NOMO-1 (cell line): ENCODE data around the gene MMP21.

ENCODE experiments used
- DNase-seq, 2 experiments: peaks; one replicate each; lab custom pipeline; 2025; ENCODE audit not compliant: unreplicated experiment in 2 of 2; lab: John Stamatoyannopoulos, UW

MMP21 gene

DNA sequence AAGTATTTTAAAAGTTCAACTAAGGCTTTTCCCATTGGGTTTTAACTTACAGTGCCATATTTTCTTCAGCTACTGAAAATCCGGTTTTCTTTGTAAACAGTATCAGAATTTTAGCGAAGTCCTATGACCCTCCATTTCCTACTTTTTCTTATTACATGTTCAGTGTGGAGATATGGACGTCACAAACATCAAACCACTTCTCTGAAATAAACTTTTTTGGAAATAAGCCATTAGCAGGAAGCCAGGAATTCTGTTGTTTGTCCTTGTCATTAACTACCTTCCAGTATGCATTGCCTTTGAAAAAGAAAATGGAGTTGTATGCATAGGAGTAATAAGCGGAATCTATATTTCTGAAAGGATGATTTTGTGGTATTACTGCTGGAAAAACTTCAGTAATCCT lies 9.1 kb downstream of the MMP21 start:
- no peak for DNase-seq

- DNase-seq = no peak
Measured at GRCh38 chr10:125765835-125766234, 9.8 kb downstream of the MMP21 start.

- no peak for DNase-seq
Measured at GRCh38 chr10:125762692-125763648, 12.7 kb downstream of the MMP21 start.

- DNase-seq = no peak
Measured at GRCh38 chr10:125761961-125762360, 13.7 kb downstream of the MMP21 start.

DNA sequence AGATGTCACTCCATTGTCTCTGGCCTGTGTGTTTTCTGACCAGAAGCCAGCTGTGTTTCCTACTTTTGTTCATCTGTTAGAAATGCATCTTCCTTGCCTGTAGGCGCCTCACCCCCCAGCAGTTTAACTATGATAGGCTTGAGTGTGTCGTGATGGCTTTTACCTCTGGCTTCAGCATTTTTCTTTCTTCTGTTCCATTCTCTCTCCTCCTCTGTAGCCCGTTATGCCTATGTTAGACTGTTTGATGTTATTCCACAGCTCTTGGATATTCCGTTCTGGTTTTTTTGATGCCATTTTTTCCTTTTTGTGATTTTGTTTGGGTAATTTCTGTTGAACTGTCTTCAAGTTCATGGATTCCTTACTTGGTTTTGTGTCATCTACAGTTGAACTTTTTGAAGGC lies 17.9 kb downstream of the MMP21 start:
- no peak for DNase-seq

- DNase-seq = no peak
Measured at GRCh38 chr10:125756853-125757487, 18.7 kb downstream of the MMP21 start.

- DNase-seq = no peak
Measured at GRCh38 chr10:125756196-125756595, 19.4 kb downstream of the MMP21 start.

GRCh38 chr10:125747417-125747816 lies 28.2 kb downstream of the MMP21 start:
- DNase-seq = no peak

DNA sequence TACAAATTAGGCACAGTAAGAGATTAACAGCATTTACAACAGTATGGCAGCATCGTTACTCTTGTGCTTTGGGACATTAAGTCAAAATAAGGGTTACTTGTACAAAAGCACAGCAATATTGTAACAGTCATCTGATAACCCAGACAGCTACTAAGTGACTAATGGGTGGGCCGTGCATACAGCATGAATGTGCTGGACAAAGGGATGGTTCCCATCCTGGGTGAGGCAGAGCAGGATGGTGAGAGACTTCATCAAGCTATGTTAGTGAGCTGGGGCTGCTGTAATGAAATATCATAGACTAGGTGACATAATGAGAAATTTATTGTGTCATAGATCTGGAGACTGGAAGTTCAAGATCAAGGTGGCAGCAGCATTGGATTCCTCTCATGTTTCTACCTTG lies 30.7 kb downstream of the MMP21 start:
- DNase-seq = no peak

- DNase-seq = no peak
Measured at GRCh38 chr10:125742465-125742864, 33.2 kb downstream of the MMP21 start.

GRCh38 chr10:125739994-125740679 lies 35.5 kb downstream of the MMP21 start:
- no peak for DNase-seq

DNA sequence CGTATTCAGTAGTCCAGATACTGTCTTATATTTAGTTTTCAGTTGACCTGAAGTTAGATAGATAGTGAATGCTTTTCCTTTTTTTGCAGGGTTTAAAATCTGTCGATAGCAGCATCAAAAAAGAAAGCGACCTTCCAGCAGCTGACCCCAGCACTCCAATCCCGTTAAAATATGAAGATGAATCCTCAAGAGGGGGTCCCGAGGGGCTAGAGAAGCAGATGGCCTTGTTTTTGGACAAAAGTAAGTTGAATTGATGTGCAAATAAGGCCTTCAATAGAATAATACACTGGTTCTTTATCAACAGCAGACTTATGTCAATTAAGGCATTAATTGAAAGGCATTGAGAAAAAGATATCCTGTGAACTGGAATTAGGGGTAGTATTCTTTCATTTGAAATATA lies 37.4 kb downstream of the MMP21 start:
- DNase-seq = no peak

DNA sequence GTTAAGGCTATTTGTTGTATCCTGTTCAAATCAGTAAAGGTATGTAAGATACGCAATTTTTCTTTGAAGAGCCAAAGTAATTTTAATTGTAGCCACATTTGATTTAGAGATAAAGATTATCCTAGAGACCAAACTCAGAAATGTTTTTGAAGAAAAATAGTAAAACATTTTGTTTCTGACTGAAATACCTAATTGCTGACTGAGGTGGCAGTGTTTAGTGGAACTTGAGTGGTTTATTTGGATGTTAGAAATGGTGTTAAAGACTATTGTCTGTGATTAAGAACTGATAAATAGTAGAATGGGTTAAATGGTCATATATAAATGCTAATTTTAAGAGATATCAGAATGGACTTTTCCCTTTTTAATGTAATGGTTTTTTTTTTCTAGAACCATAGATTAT lies 40.8 kb downstream of the MMP21 start:
- no peak for DNase-seq

- no peak for DNase-seq
Measured at GRCh38 chr10:125734148-125734547, 41.5 kb downstream of the MMP21 start.

DNA sequence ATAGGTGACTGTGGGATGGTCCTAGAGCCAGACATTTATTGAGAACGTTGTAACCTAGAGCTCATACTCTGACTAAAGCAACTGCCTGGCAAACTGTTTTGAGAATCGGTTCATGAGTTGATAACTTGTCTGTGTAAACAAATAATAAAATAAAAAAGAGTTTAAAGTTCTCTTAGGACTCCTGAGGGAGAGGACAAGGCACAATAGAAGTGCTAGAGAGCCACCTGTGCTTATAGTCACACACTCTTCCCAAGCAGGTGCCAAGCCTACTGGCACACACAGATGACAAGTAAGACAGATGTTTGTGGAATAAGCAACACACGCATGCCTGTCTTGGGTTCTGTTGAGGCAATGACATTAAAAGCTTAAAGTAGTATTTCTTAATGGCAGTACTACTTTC lies 48.2 kb downstream of the MMP21 start:
- DNase-seq = no peak

DNA sequence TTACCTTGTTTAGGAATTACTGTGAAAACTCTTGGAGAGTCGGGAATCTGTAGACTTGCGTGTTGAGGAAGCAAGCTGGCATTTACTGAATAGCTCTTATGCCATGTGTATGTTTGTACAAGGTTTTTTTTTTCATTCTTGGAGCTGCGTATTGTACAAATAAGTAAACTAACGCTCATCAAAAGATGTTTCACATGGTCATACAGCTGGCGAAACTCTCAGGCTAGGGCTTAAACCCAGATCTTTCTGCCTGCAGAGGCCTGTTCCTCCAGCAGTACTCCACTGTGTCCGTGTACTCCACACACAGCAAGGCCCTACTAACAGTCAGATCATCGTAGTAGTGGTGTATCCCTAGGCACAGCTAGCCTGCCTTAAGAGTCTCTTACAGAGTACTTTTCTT lies 48.7 kb downstream of the MMP21 start:
- no peak for DNase-seq

DNA sequence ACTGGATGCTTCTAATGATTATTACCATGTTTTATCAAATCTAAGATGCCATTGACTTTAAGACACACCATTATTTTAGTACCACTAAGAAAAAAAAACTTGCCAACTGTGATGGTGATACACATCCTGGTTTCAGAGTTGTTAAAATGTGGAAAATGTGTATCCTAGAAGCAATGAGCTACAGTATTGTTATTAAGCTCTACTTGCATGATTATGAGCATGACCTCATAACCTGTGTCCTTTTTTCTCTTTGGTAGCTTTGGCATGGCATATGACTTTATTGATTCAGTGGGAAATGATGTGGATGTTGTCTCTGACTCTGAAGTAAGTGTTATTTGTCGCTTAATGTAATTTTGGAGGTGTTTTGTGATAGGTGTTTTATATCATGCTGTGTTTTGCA lies 52.8 kb downstream of the MMP21 start:
- DNase-seq = no peak

DNA sequence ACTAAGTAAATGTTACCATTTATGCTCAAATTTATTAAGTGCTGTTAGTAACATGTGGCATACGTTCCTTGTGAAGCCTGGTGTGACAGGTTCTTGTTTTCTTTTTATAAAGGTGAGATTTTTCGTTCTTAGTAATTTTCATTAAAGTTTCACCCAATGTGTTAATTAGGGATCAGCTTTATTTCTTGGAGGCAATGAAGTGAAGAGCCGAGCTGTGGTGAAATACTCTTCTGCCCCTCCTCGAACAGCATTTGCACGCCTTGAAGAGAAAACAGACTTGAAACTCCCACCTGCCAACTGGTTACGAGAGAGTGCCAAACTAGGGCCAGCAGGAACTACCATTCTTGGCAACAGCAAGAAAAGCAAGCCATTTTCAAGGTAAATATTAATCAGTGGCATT lies 54.6 kb downstream of the MMP21 start:
- DNase-seq = no peak

- DNase-seq = no peak
Measured at GRCh38 chr10:125720002-125720382, 55.6 kb downstream of the MMP21 start.

DNA sequence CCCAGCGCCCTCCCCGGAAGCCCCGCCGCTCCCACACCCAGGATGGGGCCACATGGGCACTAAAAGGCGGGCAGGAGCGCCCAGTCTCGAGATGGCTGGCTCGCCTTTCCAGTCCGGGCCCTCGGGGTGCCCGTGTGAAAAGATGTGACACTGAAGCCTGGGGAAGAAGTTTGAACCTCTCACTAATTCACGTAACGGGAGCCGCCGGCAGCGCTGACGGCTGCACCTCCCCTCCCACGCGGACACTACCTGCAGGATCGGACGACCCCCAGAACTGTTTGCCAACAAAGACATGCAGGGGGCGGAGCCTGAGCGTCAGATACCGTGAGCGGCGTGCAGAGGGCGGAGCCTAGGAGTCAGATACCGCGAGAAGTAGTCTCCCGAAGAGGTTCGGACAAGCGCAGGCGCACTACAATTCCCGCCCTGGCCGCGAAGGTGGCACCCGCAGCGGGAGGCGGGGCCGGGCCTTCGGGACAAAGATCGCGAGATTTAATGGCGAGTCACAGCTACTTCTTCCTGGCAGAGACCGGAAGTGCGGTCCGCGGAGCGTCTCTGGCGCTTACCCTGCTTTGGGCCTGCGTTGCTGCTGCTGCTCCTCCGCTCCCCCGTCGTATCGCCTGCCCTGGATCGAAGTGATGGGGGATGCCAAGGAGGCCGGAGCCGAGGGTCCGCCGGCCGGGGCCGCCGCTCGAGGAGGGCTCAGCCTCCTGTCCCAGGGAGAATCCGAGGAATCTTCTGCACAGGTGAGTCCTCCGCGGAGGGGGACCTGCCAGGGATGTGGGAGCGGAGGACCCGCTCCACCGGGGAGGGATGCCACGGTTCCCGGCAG lies 56.2 kb downstream of the MMP21 start, which contains the start of gene EDRF1:
Gene EDRF1 (plus strand): TSS at position 537 of the 829 bp plus-strand sequence. CDS start 99 bp downstream, at position 636.
- peak; percentile 96 to 98 for DNase-seq
